NK-92 (cell line): ENCODE measurements around the gene P2RY12.

ENCODE experiments used
- DNase-seq: peaks from one replicate; lab custom pipeline; 2025; ENCODE audit not compliant: unreplicated experiment; lab: John Stamatoyannopoulos, UW

Gene P2RY12

DNA sequence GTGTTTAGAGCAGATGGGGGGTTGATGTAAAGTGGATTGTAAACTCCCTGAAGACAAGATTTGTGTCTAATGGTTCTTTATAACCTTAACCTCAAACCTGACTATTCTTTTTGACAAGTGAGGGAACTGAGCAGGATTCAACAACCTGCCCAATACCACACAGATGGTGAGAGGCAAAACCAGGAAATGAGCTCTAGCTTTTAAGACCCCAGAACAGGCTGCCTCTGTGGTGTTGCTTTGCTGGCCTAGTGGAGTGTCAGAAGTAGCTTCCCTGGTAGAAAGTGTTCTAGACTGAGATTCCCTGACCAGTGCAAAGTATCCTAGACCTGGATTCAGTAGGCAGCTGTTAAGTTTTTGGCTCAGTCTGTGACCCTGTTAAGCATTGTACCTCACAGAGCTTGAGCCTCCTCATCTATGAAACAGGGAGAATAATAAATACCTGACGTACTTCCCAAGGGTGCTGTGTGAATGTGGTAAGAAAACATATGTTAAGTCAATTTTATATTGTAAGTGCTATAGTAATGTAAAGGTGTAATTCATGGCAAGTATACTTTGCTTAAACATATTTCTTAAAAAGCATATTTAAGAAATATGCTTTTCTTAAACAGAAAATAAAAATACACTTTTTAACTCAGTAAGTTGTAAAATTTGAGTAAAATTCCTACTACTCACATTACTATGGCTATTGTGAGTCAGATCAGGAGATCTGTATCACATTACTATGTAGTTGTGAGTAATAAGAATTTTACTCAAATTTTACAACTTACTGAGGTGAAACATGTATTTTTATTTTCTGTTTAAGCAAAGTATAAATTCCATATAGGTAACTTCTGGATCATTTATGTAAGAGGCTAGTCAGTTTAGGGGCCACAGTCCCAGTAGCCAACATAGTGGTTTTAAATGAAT lies 76.7 kb downstream of the P2RY12 start:
- DNase-seq = no peak

DNA sequence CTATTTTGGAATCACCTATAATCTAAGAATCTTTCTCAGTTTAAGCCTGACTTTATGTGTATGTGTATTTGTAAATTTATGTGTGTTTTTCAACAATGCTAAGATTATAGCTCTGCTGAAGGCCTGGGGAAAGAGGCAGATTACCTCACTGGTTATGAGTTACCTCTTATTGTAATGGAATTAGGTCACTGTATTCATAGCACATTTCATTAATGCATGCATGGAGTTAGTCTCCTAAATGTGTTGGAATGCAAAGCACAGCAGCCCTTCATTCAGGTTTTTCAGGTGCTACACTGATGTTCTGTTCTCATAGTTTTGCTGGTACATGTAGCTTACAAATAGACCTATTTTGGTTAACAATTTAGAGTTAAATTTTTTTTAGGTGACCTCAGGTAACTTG lies 77.4 kb downstream of the P2RY12 start:
- DNase-seq = no peak

DNA sequence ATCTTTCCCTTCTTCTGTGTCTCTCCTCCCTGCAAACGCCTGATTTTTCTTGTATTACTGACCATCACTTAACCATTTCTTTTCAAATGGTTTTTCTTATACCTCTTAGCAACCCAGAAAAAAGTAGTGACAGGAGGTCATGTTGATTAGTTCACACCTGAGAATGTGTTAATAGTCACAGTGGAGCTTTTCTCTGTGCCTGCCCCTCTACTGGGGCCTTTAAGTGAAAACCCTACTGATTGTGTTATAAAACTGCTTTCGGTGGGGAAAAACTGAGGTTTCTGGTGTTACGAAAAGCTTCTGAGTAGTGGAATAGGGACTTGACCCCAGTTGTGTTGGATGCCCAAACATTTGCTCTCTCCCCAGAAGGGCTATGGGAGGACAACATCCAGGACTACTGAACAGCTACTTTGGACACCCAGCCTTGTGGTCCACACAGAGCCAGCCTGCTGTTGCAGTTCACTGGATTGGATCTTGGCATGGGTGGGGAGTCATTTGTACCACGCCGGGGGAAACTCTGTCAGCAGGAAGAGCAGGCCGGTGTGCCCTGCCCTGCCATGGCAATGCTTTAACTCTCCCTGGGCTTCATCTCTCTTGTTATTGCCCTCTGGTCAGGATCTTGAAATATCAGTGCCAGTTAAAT lies 78.3 kb downstream of the P2RY12 start:
- DNase-seq = no peak

DNA sequence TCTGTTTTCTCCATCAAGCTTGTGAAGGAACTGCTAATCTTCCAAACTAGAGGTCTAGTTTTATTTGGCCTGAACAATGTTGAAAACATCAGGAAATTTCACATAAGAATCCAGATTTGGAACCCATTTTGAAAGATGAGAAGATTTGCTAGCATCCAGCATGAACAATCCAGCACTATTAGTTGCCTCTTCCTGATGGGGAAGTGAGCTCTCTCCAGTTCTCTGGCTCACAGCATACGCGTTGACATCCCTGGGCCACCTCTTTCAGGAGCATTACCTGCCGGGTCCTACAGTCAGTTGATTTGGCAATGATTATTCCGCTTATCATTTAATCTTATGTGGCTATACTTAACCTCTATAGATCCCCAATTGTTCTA lies 78.8 kb downstream of the P2RY12 start:
- DNase-seq = no peak

DNA sequence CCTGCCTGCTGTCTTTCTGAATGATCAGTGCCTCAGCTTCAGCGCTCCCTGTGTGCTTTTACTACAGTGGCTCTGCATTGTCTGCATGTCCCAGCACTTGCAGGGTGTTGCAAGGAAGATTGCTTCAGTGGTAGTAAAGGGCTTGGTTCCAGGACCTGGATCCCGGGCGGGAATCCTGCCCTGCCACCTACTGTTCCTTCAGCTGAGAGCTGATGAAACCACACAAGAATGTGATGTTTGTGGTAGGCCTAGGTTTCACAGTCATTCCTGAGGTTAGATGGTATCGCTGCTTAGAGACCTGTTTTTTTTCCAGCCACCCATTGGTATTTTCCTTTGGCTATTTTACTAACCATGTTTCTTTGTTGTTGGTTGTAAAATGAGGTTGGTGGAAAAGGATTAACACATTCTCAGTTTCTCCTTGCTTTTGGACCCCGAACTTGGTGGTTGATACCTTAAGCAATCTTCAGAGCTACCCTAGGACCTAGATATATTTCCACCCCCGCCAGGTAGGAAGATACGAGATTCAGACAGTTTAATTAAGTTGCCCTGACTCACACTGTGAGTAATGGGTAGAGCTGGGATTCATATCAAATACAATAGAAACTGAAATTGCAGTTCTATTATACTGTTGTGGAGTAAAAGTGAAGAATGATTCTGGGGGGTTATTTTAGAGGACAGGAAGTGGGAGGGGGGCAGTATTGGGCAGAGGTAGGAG lies 79.3 kb downstream of the P2RY12 start:
- DNase-seq = no peak

DNA sequence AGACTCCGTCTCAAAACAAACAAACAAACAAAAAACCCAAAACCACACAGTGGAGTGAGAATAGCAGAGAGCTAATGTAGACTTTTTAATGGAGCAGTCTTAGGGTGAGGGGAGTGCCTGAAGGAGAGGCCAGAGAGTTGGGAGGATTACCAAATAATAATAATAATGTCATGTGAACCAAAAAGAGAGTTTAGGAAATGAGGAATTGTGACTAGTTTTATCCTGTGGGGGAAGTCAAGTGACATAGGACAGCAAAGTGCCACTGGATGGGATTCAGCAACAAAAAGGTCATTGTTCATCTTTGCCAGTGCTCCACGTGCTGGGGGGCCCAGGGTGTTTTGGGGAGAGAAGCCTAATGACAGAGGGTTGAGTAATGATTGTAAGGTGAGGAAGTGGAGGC lies 80.8 kb downstream of the P2RY12 start:
- DNase-seq = no peak

DNA sequence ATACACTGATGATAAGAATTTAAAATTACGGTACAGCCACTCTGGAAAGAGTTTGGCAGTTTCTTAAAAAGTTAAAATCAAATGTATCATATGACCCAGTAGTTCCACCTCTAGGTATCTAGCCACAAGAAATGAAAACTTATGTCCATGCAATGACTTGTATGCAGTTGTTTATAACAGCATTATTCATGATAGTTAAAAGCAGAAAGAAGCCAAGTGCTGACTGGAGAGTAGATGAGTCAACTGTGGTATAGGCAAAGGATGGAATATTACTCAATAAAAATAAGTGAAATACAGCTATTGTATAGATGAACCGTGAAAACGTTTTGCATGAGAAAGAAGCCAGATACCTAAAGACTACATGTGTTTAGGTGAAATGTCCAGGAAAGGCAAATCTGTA lies 82.8 kb downstream of the P2RY12 start:
- DNase-seq = no peak

DNA sequence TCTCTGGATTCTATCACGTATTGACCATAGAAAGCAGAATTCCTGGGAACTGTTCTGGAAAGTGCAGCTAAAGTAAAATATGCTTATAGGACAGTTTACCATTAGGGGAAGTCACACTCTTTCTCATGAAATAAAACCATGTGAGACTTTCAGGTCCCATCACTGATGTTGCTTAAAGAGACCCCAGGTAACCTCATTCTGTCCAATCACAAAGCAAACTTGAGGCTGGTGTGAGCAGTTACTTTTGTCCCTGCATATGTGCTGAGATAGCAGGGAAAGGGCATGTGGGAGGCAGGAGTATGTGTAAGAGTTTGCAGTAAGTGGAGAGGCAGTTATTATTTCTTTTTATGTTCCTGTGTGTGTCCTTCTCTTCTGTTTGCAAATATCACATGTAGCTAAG lies 84.0 kb downstream of the P2RY12 start:
- DNase-seq = no peak

DNA sequence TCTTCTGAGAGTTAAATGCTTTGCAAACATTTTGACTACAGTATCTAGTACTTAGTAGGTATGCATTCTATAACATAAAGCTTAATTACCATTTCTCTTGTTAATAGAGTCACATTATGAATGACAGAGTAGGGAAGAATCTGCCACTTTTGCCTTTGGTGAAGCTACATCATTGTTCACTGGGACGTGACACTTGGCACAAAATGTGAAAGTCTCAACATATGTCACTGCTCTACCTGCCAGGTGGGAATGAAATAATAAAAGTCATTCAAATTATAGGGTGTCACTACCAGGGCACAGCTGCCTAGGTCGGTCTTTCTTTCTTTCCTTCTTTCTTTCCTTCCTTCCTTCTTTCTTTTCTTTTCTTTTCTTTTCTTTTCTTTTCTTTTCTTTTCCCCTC lies 85.5 kb downstream of the P2RY12 start:
- no peak for DNase-seq

DNA sequence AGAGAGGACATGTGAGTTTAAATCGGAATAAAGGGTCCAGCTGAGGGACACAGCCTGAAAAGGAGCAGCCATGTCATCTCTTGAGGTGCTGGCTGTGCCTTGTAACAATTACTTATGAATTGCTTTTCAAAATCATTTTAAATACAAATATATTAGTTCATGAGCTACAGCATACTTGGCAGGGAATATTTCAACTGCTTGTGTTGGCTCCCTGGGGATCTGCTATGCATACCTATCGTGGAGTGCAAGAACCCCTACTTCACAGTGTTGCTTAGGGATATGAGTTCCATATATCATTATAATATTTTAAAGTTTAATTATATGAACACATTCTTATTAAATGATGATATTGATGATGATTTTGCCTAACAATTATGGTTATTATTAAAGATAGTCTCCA lies 87.1 kb downstream of the P2RY12 start:
- no peak for DNase-seq

DNA sequence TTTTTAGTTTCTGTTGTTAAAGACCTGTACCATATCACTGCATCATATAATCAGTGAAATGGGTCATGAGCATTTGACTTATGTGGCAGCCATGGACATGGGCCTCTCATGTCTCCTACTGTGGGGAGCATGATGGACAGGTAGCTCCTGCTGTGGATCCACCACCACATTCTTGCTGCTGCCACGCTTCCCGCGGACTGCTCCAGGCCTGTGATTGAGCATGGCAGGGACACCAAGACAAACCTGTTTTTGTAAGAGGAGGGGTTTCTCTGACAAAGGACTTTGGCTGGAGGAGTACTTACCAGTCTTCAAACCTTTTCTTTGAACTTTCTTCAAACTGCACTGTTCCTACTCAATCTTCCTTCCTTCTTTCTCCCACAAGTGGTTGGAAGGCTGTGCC lies 88.3 kb downstream of the P2RY12 start:
- no peak for DNase-seq

DNA sequence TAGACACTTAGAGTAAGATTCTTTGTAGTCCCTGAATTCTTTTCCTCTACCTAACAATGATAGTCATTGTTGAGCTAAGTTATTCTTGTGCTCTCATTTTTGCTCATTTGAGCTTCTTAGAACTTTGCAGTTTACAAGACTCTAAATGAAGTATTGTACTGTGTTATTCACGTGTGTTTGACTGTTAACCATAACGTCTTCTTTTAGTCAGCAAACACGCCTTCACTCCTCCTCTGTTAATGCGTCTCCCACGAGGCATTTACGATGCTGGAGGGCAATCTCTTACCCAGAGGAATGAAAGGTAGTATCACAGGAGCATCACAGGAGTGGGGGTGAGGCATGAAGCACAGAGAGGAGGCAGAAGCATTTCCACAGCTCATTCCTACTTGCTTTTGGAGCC lies 91.4 kb downstream of the P2RY12 start:
- DNase-seq = no peak

DNA sequence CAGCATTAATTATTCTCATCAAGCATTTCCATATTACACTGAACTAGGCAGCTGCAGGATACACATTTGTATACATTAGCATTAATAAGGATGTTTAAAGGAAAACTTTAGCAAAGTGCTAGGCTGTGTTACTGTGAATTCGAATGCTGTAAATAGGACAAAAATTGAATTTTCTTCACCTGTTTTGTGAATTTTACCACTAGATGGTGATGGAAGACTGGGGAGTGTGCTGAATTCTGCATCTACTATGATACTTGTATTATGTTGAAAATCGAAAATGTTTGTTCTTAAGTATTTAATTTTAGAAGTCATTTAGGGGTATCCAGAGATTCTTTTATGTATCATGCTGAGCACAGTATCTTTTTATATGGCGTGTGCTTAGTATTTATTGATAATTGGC lies 93.9 kb downstream of the P2RY12 start:
- DNase-seq = no peak

DNA sequence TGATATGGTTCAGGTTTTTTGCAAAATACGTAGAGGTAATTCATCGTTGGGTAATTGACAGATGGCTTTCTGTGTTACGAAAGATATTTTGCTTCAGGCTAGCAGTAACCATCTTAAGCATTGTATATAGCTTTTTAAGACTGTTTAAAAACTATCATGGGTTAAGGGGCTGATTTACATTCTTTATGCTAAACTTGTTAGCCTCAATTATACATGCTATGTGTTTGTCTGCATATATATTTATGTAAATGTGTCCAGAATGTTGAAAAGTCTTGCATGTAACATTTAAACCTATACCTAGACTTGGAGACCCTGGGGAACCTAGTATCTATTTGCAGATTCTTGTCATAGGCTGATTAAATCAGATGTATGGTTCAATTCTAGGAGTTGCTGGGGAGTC lies 95.1 kb downstream of the P2RY12 start:
- no peak for DNase-seq
